ENCODE measurements around the gene SNED1.
A peak's percentile ranks its signal among the peaks of the same experiment; 100 is the strongest.
"Not testable (repeated sequence)": the region's sequence is repeated elsewhere in the genome, so short reads cannot be mapped to it uniquely, and the experiment has no call there.

The SNED1 gene

GRCh38 chr2:241091201-241091600 is 92.8 kb downstream of the SNED1 start:
- no peak for DNase-seq

- DNase-seq = no peak
These were observed 93.5 kb downstream of the SNED1 start for GRCh38 chr2:241091734-241092445.

GRCh38 chr2:241092677-241093076 is 94.3 kb downstream of the SNED1 start:
- DNase-seq = no peak

GRCh38 chr2:241093133-241093781 is 94.8 kb downstream of the SNED1 start:
- not testable (repeated sequence) for DNase-seq

GRCh38 chr2:241094172-241094571 is 95.8 kb downstream of the SNED1 start:
- DNase-seq = no peak

GRCh38 chr2:241094924-241095420 is 96.6 kb downstream of the SNED1 start:
- DNase-seq = no peak

GRCh38 chr2:241095594-241096290 is 97.3 kb downstream of the SNED1 start:
- DNase-seq = no peak

GRCh38 chr2:241096979-241097378 is 98.6 kb downstream of the SNED1 start:
- DNase-seq = no peak

- DNase-seq = no peak
These were observed 100.8 kb downstream of the SNED1 start for GRCh38 chr2:241099246-241099645.

- peak; percentile 77 to 81 (median 81) for DNase-seq
These were observed 103.9 kb downstream of the SNED1 start, which contains the start of gene MTERF4 for GRCh38 chr2:241102239-241102803. Gene MTERF4 (minus strand): TSS chr2:241102287. CDS start chr2:241102273, 14 bp downstream.

- no peak for DNase-seq
These were observed 104.8 kb downstream of the SNED1 start for GRCh38 chr2:241103176-241103595.

- not testable (repeated sequence) for DNase-seq
These were observed 106.2 kb downstream of the SNED1 start for GRCh38 chr2:241104611-241105010.

- DNase-seq = no peak
These were observed 107.2 kb downstream of the SNED1 start for GRCh38 chr2:241105641-241106040.

GRCh38 chr2:241107031-241107783 is 108.8 kb downstream of the SNED1 start:
- no peak for DNase-seq

GRCh38 chr2:241108271-241109209 is 110.1 kb downstream of the SNED1 start:
- no peak for DNase-seq

GRCh38 chr2:241109210-241110088 is 111.0 kb downstream of the SNED1 start:
- no peak for DNase-seq

- DNase-seq = no peak
These were observed 111.7 kb downstream of the SNED1 start for GRCh38 chr2:241110089-241110606.

GRCh38 chr2:241110607-241111439 is 112.4 kb downstream of the SNED1 start:
- no peak for DNase-seq

- DNase-seq = no peak
These were observed 113.0 kb downstream of the SNED1 start for GRCh38 chr2:241111440-241111805.

All from activated CD4-positive, CD25-positive, alpha-beta regulatory T cell (primary cell).